Endothelial cell (in vitro differentiated cells): ENCODE data around the gene CFAP206. TPM values are rescaled to one million over a fixed set of nuclear protein-coding genes. Genes with fewer than 3 reads are reported as not detected.

Source experiments
- DNase-seq: peaks from one replicate; pipeline ENCODE4 v3.0.0; 2021; ENCODE audit warnings: low spot score
- H3K27ac Mint-ChIP-seq: one replicate; pipeline ENCODE4 v1.8.0; 2021; ENCODE audit warnings: mixed read lengths, inconsistent platforms; ENCODE audit not compliant: unreplicated experiment
- H3K27me3 Mint-ChIP-seq: one replicate; pipeline ENCODE4 v1.8.0; 2021; ENCODE audit warnings: mild to moderate bottlenecking, moderate library complexity, mixed read lengths, inconsistent platforms; ENCODE audit not compliant: unreplicated experiment
- H3K36me3 Mint-ChIP-seq: one replicate; pipeline ENCODE4 v1.8.0; 2021; ENCODE audit warnings: mild to moderate bottlenecking, low read depth, mixed read lengths, inconsistent platforms; ENCODE audit not compliant: unreplicated experiment
- H3K4me1 Mint-ChIP-seq: one replicate; pipeline ENCODE4 v1.8.0; 2021; ENCODE audit warnings: mild to moderate bottlenecking, mixed read lengths, inconsistent platforms; ENCODE audit not compliant: unreplicated experiment
- H3K4me3 Mint-ChIP-seq: one replicate; pipeline ENCODE4 v1.8.0; 2021; ENCODE audit warnings: mild to moderate bottlenecking, mixed read lengths, inconsistent platforms; ENCODE audit not compliant: unreplicated experiment
- H3K9me3 Mint-ChIP-seq: one replicate; pipeline ENCODE4 v1.8.0; 2021; ENCODE audit warnings: mixed read lengths, inconsistent platforms; ENCODE audit not compliant: unreplicated experiment
- long read RNA-seq: library from polyadenylated mRNA; unstranded; transcript quantifications from one replicate; pipeline ENCODE4 v2.0.0, GENCODE V29; 2020; ENCODE audit not compliant: unreplicated experiment
- total RNA-seq: library from RNA; stranded (reverse); fragmentation: NEBNext Ultra II Directional; extraction: Animal tissue kit (Norgen Biotek cat#: 25700); gene quantifications from one replicate; pipeline ENCODE4 v1.2.1, GENCODE V29; 2021; ENCODE audit not compliant: unreplicated experiment
- TF ChIP-seq, protein P1 (sequence below): fragments of 200-600 bp; sonication (generic); IDR thresholded peaks from one replicate; pipeline ENCODE4 v1.5.0; 2021; ENCODE audit warnings: antibody characterized with exemption; ENCODE audit not compliant: unreplicated experiment

The CFAP206 gene, protein sequence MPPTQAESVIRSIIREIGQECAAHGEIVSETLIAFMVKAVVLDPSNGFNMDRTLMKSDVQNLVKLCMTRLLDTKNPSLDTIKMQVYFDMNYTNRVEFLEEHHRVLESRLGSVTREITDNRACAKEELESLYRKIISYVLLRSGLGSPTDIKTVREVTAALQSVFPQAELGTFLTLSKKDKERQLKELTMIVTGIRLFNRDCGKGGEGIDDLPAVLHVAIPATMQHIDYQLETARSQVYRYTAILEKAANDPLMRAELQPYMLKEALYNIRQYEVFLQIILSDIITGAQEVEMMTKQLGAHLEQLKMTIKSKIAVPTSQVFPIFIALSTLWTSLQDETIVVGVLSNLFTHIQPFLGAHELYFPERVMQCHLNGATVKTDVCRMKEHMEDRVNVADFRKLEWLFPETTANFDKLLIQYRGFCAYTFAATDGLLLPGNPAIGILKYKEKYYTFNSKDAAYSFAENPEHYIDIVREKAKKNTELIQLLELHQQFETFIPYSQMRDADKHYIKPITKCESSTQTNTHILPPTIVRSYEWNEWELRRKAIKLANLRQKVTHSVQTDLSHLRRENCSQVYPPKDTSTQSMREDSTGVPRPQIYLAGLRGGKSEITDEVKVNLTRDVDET
- total RNA-seq, result 0.54 TPM
- long read RNA-seq, result 0 reads

DNA sequence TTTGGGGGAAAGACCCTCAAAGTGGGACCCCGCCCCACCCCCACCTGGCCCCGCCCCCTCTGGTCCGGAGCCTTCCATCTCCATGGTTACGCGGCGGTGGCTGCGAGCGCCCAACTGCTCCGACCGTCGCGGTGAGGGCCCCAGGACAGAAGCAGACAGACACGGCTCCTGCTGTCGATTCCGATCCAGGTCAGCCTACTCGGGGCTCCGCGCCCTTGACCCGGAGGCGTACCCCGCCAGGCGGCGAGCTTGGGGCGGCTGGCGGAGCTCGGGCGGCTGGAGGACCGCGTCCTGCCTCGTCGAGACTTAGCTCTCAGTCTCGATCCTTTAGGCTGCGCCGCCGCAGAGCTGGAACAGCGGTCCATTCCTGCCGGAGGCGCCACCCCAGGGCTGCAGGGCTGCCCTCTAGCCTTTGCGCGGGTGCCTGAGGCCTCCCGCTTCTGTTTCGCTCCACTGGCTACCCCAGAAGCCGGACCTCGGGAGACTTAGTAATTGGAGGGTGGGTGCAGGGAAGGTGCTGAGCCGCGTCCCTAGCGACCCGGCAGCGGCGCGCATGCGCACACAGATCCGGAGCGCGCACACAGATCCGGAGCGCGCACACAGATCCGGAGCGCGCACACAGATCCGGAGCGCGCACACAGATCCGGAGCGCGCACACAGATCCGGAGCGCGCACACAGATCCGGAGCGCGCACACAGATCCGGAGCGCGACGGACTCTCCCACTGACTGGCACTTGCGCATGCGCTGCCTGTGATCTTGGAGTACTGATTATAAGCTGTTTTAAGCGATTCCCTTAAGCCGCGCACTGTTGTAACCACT is at the start of gene CFAP206:
Gene CFAP206 (plus strand): TSS at position 72 of the 820 bp plus-strand sequence. CDS start 1,868 bp downstream, outside the sequence.
- Mint-ChIP-seq H3K9me3 (no peaks in the 10 kb centered on the region), H3K4me1 (peaks cover 4% of the 10 kb centered on the region), H3K27me3 (peaks cover 4% of the 10 kb centered on the region), H3K27ac (peak within 1 kb of the TSS; percentile 96), H3K36me3 (no peaks in the 10 kb centered on the region), H3K4me3 (peak within 1 kb of the TSS; percentile 94)
- TF ChIP-seq, protein P1, sequence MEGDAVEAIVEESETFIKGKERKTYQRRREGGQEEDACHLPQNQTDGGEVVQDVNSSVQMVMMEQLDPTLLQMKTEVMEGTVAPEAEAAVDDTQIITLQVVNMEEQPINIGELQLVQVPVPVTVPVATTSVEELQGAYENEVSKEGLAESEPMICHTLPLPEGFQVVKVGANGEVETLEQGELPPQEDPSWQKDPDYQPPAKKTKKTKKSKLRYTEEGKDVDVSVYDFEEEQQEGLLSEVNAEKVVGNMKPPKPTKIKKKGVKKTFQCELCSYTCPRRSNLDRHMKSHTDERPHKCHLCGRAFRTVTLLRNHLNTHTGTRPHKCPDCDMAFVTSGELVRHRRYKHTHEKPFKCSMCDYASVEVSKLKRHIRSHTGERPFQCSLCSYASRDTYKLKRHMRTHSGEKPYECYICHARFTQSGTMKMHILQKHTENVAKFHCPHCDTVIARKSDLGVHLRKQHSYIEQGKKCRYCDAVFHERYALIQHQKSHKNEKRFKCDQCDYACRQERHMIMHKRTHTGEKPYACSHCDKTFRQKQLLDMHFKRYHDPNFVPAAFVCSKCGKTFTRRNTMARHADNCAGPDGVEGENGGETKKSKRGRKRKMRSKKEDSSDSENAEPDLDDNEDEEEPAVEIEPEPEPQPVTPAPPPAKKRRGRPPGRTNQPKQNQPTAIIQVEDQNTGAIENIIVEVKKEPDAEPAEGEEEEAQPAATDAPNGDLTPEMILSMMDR, result no peak
- DNase-seq, result peak; percentile 78

DNA sequence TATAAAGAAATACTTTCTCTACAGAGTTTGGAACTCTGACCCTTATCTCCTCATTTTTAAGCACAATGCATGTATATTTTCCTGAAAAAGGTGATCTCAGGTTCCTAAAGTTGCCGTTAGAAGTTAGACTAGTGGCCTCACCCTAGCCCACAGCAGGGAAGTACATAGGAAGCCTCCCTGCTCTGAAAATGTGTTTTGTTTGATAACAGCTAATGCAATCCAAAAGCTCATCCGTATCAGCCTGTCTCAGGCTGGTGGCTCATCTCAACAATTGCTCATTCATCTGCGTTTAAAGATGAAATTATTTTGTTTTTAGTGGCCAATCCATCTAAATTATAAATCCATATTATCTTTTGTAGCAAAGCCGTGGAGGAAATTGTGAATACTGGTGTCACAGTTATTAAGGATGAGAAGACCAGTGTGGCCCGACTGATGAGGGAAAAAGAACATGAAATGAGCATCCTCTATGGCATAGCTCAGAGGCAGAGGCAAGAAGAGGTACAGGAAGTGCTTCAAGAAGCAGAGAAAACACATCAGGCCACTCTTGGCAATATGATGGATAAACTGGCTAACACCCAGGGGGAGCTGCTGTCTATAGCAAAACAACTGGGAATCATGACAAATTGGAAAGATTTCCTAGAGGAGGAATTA is 43.0 kb upstream of the CFAP206 start:
- Mint-ChIP-seq H3K4me3 (no peak overlapping the region), H3K4me1 (no peaks in the 10 kb centered on the region), H3K9me3 (no peaks in the 10 kb centered on the region), H3K27ac (no peak overlapping the region), H3K27me3 (no peaks in the 10 kb centered on the region), H3K36me3 (peaks cover 40% of the 10 kb centered on the region)
- no peak for DNase-seq
- TF ChIP-seq, protein P1, result no peak

DNA sequence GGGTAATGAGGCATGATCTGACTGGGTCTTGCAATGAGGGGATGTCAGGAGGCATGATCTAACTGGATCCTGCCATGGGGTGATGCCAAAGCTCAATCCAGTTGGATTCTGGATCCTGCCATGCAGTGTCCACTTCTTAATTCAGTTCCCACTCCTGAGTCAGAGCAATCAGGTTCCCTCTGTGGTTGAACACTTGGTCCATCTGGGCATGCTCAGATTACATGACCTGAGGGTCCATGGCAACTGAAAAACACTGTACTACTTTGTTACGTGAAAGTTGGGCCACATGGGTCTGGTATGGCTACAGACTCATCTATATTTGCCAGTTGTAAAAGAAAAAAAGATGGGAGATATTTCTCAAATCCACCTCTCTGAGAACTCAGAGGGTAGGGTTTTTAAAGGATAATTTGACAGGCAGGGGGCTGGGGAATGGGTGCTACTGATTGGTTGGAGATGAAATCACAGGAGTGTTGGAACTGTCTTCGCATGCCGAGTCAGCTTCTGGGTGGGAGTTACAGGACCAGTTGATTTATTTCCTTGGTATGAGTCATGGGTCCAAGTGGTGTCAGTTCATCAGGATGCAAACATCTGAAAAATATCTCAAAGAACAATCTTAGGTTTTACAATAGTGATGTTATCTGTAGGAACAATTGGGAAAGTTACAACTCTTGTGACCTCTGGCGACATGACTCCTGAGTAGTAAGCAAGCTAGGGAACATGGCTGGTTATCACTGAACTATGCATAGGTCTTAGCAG is 41.5 kb upstream of the CFAP206 start:
- Mint-ChIP-seq H3K27ac (no peak overlapping the region), H3K4me1 (no peaks in the 10 kb centered on the region), H3K36me3 (peaks cover 45% of the 10 kb centered on the region), H3K9me3 (no peaks in the 10 kb centered on the region), H3K4me3 (no peak overlapping the region), H3K27me3 (no peaks in the 10 kb centered on the region)
- TF ChIP-seq, protein P1, result no peak
- DNase-seq, result no peak

DNA sequence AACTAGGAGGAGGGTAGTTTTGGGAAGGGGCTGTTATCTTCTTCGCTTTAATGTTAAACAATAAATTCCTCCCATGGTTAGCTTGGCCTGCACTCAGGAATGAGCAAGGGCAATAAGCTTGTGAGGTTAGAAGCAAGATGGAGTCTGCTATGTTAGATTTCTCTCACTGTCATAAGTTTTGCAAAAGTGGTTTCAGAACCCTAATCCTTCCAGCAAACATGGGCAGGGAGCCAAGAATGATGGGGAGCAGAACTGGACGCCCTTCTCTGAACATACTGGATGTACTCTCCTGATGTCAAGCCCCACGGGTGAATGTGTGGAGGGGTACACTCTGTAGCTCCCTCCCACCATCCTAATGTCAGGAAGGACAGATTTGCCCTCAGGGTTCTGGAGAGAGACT is 40.9 kb upstream of the CFAP206 start:
- TF ChIP-seq, protein P1, result no peak
- peaks cover 40% of the 10 kb centered on the region for H3K36me3 Mint-ChIP-seq
- no peaks in the 10 kb centered on the region for H3K9me3 Mint-ChIP-seq
- DNase-seq, result no peak
- no peaks in the 10 kb centered on the region for H3K4me1 Mint-ChIP-seq
- H3K27me3 Mint-ChIP-seq, result no peaks in the 10 kb centered on the region
- H3K27ac Mint-ChIP-seq, result no peak overlapping the region
- no peak overlapping the region for H3K4me3 Mint-ChIP-seq
